ENCODE data around the gene KIAA1671. TPM values are rescaled to one million over a fixed set of nuclear protein-coding genes. Genes with fewer than 3 reads are reported as not detected.

Gene KIAA1671
- total and polyA plus RNA-seq, 2 of the 13 experiments (the other 11 are each of a cell fraction or from before 2014, with no cell fraction given) = 13.5 to 13.6 TPM

DNA sequence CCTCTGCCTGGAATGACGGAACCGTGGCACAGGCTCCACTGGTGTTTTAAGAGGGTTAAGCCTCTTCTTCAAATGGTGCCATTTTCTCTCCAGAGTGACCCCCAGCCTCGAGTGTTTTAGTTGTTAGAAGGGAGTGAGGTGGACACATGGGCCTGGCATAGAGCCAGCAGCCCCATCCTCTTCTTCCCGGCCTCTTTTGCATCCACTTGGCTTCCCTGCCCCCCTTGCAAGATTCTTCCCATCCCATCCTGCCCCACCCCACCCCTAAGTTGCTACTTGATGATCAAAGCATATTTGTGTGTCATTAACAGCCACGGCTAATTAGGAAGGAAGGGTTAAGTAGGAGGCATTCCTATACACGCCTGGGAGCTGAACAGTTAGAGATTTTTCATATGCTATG, 174.8 kb downstream of the KIAA1671 start:
- BruUV-seq (replicated peaks) = no TSS peak
- Histone ChIP-seq H3K79me2 (ENCODE audit: insufficient read depth, low read length) (peaks cover 25% of the 10 kb centered on the region), H2AFZ (ENCODE audit: low read length) (no peak overlapping the region), H3K36me3 (replicated peaks in 1 of 2; ENCODE audit: control insufficient read depth in 1 of 2, insufficient read depth in 2 of 2, low read length in 2 of 2) (peaks cover 4 to 11% of the 10 kb centered on the region in 2 experiments; a peak in 3 of 5 replicates), H3K4me1 (ENCODE audit: insufficient read depth, low read length) (no peaks in the 10 kb centered on the region; the same call in 1 of the 2 replicates), H3K27ac (ENCODE audit: extremely low read length, insufficient read depth, low read length) (no peak overlapping the region), H3K9me3 (ENCODE audit: low read length) (no peaks in the 10 kb centered on the region), H3K9ac (ENCODE audit: insufficient read depth, low read depth, low read length) (no peak overlapping the region), H3K4me3 (replicated peaks in 1 of 3; ENCODE audit: insufficient read depth in 1 of 3, low read depth in 2 of 3, low read length in 3 of 3) (no peak overlapping the region), H3K27me3 (ENCODE audit: control insufficient read depth in 1 of 2, insufficient read depth in 2 of 2, low read length in 2 of 2) (no peaks in the 10 kb centered on the region), H4K20me1 (ENCODE audit: insufficient read depth, low read length) (no peaks in the 10 kb centered on the region), H3K4me2 (ENCODE audit: low read depth, low read length) (no peak overlapping the region)
- no peak for FAIRE-seq
- CTCF ChIA-PET (ENCODE audit: low intra/inter-chr PET ratio, low total read pairs) = no interaction called here
- no peak for ATAC-seq
- intact Hi-C loops (cut with micrococcal nuclease; ENCODE audit: unreplicated experiment) = no loop called here
- WGBS (ENCODE audit: low lambda C conversion rate) = 97% methylated on average over 6 of the region's 6 CpGs
- POLR2A ChIA-PET = no interaction called here
- in situ Hi-C loops (cut with HindIII; ENCODE audit: extremely low pct_ligation_motif_present, low pct_unique_long_range_greater_than_20kb) = no loop called here
- no peak for DNase-seq (ENCODE audit: low spot score)
- TF ChIP-seq, protein P1, sequence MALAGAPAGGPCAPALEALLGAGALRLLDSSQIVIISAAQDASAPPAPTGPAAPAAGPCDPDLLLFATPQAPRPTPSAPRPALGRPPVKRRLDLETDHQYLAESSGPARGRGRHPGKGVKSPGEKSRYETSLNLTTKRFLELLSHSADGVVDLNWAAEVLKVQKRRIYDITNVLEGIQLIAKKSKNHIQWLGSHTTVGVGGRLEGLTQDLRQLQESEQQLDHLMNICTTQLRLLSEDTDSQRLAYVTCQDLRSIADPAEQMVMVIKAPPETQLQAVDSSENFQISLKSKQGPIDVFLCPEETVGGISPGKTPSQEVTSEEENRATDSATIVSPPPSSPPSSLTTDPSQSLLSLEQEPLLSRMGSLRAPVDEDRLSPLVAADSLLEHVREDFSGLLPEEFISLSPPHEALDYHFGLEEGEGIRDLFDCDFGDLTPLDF (CRISPR knock-in tag; IDR thresholded peaks at IDR 0.05) = no peak
- TF ChIP-seq, protein P2, sequence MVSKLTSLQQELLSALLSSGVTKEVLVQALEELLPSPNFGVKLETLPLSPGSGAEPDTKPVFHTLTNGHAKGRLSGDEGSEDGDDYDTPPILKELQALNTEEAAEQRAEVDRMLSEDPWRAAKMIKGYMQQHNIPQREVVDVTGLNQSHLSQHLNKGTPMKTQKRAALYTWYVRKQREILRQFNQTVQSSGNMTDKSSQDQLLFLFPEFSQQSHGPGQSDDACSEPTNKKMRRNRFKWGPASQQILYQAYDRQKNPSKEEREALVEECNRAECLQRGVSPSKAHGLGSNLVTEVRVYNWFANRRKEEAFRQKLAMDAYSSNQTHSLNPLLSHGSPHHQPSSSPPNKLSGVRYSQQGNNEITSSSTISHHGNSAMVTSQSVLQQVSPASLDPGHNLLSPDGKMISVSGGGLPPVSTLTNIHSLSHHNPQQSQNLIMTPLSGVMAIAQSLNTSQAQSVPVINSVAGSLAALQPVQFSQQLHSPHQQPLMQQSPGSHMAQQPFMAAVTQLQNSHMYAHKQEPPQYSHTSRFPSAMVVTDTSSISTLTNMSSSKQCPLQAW (CRISPR knock-in tag; IDR thresholded peaks at IDR 0.05) = no peak
- TF ChIP-seq, protein P3, sequence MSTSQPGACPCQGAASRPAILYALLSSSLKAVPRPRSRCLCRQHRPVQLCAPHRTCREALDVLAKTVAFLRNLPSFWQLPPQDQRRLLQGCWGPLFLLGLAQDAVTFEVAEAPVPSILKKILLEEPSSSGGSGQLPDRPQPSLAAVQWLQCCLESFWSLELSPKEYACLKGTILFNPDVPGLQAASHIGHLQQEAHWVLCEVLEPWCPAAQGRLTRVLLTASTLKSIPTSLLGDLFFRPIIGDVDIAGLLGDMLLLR (CRISPR knock-in tag; IDR thresholded peaks at IDR 0.05) = no peak
- TF ChIP-seq, protein P4, sequence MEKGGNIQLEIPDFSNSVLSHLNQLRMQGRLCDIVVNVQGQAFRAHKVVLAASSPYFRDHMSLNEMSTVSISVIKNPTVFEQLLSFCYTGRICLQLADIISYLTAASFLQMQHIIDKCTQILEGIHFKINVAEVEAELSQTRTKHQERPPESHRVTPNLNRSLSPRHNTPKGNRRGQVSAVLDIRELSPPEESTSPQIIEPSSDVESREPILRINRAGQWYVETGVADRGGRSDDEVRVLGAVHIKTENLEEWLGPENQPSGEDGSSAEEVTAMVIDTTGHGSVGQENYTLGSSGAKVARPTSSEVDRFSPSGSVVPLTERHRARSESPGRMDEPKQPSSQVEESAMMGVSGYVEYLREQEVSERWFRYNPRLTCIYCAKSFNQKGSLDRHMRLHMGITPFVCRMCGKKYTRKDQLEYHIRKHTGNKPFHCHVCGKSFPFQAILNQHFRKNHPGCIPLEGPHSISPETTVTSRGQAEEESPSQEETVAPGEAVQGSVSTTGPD (CRISPR knock-in tag; IDR thresholded peaks at IDR 0.05) = no peak
- TF ChIP-seq RAD21 (CRISPR knock-in tag; IDR thresholded peaks at IDR 0.05) (no peak), JDP2 (CRISPR knock-in tag; IDR thresholded peaks at IDR 0.05; ENCODE audit: borderline replicate concordance) (no peak), PCBP1 (IDR thresholded peaks at IDR 0.05; ENCODE audit: borderline replicate concordance, low read depth, low read length) (no peak), POLR2AphosphoS2 (IDR thresholded peaks at IDR 0.05; ENCODE audit: low read depth, low read length) (no peak)
- TF ChIP-seq, protein P5, sequence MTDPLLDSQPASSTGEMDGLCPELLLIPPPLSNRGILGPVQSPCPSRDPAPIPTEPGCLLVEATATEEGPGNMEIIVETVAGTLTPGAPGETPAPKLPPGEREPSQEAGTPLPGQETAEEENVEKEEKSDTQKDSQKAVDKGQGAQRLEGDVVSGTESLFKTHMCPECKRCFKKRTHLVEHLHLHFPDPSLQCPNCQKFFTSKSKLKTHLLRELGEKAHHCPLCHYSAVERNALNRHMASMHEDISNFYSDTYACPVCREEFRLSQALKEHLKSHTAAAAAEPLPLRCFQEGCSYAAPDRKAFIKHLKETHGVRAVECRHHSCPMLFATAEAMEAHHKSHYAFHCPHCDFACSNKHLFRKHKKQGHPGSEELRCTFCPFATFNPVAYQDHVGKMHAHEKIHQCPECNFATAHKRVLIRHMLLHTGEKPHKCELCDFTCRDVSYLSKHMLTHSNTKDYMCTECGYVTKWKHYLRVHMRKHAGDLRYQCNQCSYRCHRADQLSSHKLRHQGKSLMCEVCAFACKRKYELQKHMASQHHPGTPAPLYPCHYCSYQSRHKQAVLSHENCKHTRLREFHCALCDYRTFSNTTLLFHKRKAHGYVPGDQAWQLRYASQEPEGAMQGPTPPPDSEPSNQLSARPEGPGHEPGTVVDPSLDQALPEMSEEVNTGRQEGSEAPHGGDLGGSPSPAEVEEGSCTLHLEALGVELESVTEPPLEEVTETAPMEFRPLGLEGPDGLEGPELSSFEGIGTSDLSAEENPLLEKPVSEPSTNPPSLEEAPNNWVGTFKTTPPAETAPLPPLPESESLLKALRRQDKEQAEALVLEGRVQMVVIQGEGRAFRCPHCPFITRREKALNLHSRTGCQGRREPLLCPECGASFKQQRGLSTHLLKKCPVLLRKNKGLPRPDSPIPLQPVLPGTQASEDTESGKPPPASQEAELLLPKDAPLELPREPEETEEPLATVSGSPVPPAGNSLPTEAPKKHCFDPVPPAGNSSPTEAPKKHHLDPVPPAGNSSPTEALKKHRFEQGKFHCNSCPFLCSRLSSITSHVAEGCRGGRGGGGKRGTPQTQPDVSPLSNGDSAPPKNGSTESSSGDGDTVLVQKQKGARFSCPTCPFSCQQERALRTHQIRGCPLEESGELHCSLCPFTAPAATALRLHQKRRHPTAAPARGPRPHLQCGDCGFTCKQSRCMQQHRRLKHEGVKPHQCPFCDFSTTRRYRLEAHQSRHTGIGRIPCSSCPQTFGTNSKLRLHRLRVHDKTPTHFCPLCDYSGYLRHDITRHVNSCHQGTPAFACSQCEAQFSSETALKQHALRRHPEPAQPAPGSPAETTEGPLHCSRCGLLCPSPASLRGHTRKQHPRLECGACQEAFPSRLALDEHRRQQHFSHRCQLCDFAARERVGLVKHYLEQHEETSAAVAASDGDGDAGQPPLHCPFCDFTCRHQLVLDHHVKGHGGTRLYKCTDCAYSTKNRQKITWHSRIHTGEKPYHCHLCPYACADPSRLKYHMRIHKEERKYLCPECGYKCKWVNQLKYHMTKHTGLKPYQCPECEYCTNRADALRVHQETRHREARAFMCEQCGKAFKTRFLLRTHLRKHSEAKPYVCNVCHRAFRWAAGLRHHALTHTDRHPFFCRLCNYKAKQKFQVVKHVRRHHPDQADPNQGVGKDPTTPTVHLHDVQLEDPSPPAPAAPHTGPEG (CRISPR knock-in tag; IDR thresholded peaks at IDR 0.05) = no peak
- TF ChIP-seq, protein P6, sequence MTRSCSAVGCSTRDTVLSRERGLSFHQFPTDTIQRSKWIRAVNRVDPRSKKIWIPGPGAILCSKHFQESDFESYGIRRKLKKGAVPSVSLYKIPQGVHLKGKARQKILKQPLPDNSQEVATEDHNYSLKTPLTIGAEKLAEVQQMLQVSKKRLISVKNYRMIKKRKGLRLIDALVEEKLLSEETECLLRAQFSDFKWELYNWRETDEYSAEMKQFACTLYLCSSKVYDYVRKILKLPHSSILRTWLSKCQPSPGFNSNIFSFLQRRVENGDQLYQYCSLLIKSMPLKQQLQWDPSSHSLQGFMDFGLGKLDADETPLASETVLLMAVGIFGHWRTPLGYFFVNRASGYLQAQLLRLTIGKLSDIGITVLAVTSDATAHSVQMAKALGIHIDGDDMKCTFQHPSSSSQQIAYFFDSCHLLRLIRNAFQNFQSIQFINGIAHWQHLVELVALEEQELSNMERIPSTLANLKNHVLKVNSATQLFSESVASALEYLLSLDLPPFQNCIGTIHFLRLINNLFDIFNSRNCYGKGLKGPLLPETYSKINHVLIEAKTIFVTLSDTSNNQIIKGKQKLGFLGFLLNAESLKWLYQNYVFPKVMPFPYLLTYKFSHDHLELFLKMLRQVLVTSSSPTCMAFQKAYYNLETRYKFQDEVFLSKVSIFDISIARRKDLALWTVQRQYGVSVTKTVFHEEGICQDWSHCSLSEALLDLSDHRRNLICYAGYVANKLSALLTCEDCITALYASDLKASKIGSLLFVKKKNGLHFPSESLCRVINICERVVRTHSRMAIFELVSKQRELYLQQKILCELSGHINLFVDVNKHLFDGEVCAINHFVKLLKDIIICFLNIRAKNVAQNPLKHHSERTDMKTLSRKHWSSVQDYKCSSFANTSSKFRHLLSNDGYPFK (CRISPR knock-in tag; IDR thresholded peaks at IDR 0.05; ENCODE audit: borderline replicate concordance) = no peak
